ENCODE measurements around the gene COQ2.

The COQ2 gene

DNA sequence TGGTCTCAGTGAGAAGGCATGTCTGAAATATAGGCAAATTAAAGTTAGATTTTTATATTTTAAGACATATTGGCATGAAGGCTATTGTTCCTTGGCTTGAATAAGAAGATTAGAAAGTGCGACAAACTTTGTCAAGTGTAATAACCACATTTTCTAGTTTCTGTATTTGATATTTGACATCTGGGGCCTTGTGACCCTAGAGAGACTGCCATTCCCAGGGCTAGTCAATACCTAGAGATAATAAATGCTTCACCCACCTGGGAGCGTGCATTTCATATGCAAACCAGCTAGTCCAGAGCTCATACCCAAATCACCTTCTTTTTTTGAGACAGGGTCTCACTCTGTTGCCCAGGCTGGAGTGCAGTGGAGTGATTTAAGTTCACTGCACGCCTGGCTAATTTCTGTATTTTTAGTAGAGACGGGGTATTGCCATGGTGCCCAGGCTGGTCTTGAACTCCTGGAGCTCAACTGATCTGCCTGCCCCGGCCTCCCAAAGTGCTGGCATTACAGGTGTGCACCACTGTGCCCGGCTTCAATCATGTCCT is 62.6 kb downstream of the COQ2 start:
- in situ Hi-C loops (cut with MboI; ENCODE audit: low sequenced_read_pairs), result no loop called here

DNA sequence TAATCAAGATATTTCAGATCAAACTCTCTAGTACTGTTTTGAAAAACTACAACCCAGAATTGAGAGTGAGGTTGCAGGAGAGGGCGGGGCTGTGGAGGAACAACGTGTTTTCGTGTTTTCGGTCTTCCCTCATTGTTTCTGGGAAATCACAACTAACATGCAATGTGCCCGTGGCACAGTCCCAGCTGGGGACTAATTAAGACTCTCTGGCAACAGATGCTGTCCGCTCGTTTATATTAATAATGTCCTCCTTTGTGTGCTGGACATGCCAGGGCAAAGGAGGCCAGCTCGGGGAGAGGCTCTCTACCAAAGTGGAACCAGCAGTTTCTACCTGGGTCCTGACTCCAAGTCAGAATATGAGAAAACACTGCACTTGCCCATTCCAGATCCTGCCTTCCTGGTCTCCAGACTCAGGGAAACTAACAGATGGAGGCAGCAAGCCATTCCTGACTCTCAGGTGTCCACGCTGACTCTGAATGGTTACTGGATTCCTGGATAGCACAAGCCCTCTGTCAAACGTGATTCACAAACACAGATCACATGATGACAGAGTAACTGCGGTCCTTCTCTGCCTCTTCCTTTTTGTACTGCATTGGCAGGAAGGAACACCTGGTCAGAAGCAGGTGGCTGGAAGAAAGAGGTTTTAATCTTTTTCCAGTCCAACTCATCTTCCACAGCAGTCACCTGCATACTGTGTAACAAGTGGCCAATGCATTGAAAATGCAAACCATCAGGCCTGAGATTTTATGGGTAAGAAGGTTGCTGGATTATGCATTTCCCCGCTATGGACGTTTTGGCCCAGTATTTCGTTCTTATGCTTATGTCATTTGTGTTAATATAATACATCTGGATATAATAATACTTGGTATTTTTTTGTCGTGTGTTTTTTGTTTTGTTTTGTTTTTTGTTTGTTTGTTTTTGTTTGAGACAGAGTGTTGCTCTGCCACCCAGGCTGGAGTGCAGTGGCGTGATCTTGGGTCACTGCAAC is 65.0 kb downstream of the COQ2 start:
- in situ Hi-C loops (cut with MboI; ENCODE audit: low sequenced_read_pairs), result no loop called here

DNA sequence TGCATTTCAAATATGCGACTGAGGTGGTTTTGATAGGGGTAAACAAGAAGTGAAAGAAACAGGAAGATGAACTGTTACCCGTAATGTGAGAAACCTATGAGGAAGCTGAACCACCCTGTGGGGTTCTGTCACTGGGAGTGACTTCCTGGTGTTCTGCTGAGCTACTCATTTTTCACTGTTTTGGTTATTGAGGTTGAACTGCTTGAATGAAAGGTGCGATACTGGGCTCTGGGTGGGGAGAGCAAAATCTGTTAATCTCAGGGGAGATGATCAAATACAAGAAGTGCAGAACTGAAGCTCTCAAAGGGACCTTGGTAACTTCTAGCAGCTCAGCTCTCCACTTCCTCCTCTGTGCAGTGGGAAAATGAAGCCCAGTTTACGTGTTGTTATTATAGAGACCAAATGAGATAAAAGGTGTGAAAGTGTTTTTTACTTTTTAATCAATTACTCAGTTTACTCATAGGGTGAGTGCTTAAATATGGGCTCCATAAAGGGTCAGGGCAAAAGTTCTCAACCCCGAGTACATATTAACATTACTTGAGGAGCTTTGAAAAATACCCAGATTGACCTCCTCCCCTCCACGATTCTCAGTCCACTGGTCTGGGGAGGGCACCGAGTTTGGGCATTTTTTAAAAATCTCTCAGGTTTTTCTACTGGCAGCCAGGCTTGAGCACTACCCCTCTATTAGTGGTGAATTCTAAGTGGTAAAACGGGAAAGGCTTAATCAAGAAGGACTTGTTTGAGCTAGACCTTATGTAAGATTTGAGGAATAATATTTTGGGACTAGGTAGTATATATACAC is 66.7 kb downstream of the COQ2 start:
- in situ Hi-C loops (cut with MboI; ENCODE audit: low sequenced_read_pairs), result no loop called here

DNA sequence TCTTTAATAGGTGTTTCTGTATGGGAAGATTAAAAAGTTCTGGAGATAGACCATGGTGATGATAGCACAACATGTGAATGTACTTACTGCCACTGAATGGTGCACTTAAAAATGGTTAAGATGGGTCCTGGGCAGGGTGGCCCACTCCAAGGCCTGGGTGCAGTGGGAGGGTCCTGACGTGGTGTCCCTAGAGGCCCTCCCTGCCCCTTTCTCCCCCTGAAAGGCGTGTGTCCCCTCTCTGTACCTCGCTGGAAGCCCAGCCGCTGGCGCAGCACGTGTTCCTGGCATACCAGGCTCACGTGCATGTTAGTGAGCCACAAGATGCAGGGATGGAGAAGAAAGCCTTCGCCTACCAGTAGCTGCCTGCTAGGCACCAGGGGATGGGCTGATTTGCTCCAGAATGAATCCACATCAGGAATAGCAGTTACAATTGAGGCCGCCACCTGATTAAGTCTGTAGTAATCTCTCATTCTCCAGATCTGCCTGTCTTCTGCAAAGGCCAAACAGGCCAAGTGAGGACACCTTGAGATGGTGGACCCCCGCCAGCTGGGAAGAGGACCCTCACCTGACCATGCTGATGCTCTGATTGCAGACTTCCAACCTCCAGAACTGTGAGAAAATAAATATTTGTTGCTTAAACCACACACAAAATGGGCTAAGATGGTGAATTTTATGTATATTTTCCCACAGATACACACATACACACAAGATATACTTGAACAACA is 67.5 kb downstream of the COQ2 start:
- in situ Hi-C loops (cut with MboI; ENCODE audit: low sequenced_read_pairs), result no loop called here

DNA sequence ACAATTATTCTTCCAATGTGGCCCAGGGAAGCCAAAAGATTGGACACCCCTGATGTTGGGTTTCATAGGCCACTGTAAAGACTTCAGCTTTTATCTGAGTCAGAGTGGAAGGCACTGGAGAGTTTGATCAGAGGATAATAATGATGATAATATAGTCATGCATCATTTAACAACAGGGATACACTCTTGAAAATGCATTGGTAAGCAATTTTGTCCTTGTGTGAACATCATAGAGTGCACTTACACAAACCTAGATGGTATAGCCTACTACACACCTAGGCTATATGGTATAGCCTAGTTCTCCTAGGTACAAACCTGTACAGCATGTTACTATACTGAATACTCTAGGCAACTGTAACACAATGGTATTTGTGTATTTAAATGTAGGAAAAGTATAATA is 70.5 kb downstream of the COQ2 start:
- in situ Hi-C loops (cut with MboI; ENCODE audit: low sequenced_read_pairs), result no loop called here
